NCI-H748 treated with DMSO at 0.1 percent for 48 hours (cell line): ENCODE measurements around the gene HMG20A.

Experiments
- DNase-seq: peaks from one replicate; lab custom pipeline; 2025; lab: John Stamatoyannopoulos, UW

HMG20A gene

DNA sequence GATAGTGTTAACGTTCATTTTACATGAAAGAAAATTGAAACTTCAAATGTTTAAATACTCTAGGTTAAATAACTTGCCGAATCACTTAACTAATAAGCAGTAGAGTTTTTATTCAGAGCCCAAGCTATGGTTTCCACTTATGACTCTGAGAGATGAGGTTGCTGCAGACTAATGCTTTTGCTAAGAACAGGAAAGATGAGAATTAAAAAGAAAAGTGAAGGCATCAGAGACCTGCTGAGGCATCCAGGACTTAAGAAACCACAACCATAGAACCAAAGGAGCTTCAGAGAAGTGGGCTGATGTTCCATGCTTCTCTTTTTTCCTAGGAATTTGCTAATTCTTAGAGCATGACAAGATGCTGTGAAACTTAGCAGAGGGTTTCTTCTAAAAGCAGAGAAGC is 9.5 kb downstream of the HMG20A start:
- no peak for DNase-seq

DNA sequence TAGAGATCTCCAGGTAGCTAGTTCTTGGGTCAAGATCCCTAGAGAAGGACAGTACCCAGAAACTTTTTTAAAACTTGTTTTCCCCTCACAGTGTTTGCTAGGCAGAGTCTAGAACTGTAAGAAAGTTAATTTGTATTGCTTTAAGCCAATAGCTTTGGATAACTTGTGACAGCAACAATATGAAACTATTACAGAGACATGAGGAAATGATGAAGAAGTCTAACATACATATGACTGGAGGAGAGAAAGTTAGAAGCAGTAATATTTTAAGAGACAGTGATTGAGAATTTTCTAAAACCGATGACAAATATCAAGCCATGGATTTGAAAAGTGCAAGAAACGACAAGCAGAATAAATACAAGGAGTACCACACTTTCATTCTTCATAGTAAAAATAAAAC is 10.0 kb downstream of the HMG20A start:
- no peak for DNase-seq

DNA sequence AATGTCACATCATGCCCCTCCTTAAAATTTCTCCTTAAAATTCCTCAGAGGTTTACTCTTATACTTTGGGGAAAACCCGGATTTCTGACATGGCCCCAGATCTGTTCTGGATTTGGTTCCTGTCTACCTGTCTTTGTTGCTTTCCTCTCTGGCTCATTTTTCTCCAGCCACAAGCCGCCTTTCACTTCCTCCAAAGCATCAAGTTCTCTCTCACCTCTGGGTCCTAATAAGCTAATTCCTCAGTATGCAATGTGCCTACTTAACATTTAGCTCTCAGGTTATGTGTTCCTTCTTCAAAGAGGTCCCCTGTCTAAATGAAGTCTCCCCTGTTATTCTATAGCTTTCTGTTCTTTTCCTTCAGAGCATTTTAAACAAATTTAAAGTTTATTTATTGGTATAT is 16.1 kb downstream of the HMG20A start:
- DNase-seq, result no peak

DNA sequence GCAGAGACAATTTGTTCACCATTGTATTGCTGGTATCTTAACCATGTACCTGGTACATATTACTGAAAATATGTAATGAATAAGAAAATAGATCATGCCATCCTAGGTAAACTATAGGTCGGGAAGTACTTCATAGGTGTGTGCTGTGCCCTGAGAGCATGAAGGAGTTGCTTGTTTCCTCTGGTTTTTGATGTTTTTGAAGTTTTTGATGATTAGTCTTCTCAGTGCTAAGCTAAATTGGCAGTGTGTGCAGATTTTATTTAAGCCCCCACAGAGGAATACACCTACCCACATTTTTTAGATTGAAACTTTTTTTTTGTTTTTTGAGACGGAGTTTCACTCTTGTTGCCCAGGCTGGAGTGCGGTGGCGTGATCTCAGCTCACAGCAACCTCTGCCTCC is 16.6 kb downstream of the HMG20A start:
- DNase-seq, result no peak

DNA sequence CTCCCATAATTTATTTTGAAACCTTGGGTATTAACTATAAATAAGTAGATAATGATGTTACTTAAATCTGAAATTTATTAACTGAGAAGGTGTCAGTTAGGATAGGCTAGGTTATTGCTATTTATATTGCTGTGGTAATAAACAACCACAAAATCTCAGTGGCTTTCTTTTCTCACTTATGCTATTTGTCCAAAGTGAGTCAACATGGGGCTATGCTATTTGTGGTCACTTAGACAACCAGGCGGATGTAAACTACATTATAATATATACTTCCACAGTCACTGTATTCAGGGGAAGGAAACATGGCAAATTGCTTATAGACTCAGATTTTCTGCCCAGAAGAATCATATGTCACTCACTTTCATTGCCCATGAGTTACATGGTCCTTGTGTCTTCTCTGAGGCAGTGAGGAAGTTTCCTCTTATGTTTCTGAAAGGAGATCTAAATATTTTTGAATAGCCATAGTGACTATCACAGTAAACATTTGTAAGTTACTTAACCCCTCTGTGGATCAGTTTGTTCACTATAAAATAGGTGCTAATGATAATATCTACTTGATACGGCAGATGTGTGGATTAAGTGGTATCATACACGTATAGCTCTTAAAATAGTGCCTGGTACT is 19.8 kb downstream of the HMG20A start:
- DNase-seq, result no peak

DNA sequence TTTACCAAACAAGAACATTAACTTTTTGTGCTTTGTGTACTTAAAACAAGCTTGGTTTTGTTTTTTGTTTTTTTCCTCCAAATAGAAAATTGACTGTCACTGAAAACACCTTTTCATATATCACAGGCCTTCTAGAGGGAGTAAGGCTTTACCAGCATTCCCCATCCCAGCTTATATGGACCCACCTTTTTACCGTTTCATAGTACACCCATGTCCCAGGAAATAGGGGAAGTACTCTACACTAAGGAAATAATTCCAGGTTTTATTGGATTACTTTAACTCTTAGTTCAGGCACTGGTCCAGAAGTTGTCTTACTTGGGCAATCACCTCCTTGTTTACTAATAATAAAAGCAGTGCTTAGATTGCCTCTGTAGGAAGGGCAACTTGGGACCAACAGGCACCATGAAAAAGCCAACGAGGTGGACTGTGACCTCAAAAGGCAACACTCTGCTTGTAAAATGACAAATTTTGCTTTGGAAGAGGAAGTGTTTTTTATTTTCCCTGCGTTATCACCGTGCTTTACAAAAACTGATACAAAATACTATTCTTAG is 26.2 kb downstream of the HMG20A start:
- no peak for DNase-seq

DNA sequence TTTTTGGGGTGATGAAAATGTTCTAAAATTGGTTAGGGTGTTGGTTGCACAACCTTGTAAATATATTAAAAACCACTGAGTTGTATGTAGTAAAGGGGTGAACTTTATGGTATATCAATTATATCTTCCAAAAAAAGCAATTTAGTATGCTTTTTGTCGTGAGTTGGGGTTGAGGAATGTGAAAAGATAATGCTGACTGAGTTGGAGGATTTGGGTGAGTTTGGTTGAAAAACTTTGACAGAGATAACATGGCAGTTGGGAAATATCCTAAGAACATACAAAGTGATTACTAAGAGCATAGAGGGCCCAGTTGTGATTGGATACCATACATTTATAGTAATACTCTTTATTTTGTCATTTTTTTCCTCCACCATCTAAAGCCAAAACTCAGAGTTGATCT is 33.6 kb downstream of the HMG20A start:
- DNase-seq, result no peak

DNA sequence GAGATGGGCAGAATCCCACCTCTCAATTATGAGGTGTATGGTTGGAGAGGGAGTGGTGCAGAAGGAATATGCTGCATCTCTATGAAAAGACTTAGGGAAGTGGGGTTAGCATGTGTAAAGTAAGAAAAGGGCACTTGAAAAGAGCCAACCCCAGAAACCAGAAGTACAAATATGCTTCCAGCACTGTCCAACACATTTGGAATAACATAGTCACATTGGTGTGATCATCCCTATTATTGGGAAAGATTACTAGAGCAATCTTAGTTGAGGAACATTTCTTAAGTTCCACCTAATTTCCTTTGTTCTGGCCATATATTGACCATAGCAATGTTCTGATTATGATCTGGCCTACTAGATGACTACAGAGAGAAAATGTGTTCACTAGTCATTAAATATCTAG is 34.3 kb downstream of the HMG20A start:
- DNase-seq, result no peak

DNA sequence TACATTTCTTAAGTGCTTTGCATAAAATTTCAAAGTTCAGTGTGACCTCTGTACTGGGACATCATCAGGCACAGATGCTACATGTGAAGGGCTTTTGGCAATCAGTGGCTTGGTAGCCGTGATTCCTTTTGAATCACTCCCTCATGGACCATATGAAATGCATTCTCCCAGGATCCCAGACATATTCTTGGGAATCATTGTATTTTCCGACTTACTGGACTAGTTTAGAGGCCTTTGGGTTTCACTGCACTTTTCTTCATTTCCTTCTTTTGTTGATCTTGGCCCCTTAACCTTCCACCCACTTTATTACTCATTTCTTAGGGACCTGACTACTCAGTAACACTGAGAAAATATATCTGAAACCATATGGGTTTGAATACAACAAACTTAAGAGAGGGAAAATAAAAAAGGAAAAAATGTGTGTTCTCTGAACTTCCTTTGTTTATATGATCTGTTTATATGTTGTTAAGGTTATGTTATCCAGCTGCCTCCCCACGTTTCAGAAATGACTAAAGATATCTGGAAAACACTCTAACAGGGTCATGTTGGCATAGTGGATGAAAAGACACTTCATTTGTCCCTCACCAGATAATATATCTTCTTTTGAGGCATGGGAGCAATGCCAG is 35.1 kb downstream of the HMG20A start:
- DNase-seq, result no peak

DNA sequence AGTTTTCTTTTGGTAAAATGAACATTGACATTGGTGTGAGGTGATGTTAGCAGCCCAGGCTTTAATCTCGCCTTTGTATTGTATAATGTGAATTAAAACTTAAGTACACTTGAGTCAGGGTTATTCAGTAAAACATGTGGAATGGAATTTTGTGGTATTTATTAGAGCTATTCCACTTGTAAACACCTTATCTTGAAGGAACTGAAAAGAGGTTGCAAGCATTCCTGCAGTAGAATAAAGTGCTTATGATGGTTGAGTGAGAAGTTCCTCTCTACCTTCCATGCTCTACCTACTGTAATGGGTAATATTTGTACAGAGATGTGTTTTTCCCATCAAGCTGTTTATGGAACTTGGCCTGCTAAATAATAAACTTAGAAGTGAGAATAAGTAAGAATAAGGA is 36.1 kb downstream of the HMG20A start:
- no peak for DNase-seq

DNA sequence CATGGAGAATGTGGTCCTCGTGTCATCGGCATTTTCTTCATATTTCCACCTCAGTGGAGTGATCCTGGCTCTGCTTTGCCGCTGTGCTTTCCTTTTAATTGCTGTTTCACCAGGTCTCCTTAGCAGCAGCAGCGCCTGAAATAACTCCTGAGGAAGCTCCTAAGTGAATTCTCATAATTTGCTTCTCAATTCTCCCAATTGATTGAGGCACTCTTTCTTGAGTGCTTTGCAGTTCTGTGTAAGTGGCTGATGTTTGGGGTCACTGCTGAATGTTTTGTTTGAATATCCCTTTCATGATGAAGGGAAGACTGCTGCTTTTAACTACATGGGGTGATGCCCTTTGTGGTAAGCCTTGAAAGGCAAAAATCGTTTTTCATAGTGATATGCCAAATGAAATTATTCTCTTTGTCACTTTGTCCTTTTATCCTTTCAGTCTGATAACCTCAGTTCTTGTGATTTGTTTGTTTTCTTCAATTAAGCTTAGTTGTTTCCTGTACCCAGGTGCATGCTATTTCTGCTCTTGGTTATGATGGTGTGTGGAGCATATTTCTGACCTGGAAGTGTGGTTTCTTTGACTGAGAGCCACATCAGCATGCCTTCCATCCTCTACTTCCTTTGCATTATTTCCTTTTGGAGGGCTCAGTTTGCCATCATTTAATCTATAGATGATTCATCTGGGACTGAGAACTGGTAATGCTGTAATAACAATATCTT is 36.7 kb downstream of the HMG20A start:
- DNase-seq, result no peak

DNA sequence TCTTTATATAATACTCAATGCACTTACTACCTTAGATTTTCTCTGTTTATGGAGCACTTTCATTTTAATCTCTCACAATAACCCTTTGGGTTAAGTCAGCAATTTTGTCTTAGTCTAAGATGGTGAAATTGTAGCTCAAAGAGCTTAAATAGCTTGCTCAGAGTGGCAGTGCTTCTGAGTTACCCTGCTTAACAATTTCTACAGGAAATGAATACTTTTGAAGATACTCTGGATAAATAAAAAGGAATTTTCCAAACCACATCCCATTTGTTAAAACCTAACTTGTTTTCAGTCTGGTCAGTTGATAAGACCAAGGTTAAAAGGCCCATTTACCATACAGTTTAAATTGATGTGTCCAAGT is 37.2 kb downstream of the HMG20A start:
- DNase-seq, result no peak

DNA sequence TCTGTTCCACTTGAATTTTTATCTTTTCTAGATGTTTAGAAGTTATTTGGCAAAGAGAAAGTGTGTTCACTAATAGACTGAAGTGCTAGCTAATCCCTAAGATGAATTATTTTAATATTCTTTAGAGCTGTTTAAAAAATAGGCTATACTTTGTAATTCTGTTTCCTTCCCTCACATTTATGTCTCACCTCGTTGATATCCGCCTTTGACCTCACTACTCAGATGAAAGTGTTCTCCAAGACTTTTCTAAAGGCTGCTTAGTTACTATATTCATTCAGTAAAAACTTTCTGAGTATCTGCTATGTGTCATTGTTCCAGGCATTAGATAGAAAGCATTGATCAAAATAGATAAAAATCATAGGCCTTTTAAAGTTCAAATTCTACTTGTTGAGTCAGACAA is 38.3 kb downstream of the HMG20A start:
- DNase-seq, result no peak

DNA sequence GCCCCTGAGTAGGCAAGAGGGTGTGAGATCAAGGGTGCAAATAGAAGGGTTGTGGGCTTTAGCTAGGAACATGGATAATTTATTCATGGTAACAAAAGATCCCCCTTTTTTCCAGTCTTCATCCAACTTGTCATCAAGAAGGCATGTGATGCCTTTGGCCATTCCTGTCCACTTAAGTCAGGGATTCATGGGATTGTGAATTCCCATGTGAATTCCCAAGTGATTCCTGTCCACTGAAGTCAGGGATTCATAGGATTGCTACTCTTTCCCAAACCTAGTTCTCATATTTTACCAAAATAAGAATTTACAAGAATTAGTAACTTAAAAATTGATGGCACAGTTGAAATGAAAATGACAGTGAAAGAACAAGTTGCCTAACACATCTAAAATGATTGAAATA is 40.8 kb downstream of the HMG20A start:
- no peak for DNase-seq

DNA sequence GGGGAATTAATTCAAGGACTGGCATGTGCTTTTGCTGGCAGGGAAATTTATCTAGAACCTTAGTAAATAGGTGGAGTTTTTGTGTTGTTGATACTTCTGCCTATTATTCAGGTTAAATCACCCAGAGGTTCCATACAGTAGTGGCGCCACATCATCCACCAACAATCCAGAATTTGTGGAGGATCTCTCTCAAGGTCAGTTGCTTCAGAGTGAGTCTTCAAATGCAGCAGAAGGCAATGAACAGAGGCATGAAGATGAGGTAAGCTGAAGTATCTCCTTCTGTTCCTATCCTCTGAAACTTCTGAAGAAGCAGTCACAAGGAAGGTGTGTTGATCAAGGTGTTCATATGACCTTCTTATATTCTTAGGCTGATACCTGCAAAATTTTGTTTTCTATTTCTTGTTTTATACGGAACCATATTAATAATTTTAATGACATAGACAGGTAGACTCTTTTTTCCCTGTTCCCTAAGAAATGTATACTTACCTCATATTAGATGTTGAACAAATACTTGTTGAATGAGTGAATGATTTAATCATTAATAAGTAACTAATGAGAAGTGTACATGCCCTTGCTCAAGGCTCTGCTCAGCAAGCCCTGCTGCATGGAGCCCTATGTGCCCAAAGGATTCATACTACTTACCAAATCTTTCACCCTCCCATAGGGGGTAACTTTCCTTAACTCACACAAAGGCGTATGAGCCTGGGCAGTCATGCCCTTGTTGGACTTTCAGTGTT is 43.6 kb downstream of the HMG20A start:
- no peak for DNase-seq

DNA sequence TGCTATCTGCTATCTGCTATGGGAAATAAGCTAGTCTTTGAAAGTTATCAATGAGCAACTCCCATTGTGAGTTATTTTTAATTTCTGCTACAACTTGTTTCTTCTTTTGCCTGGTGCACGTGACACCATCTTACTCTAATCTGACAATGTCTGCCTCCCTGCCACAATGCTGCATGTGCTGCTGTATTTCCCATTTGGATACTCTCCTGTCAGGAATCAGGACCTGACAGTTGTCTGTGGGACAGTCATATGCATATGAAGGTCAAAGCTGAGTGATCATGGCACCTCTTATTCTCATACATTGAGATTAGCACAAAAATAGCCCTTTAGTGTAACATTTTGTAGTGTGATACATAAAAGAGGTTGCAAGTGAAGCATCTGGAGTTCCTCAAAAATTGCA is 45.8 kb downstream of the HMG20A start:
- DNase-seq, result no peak

DNA sequence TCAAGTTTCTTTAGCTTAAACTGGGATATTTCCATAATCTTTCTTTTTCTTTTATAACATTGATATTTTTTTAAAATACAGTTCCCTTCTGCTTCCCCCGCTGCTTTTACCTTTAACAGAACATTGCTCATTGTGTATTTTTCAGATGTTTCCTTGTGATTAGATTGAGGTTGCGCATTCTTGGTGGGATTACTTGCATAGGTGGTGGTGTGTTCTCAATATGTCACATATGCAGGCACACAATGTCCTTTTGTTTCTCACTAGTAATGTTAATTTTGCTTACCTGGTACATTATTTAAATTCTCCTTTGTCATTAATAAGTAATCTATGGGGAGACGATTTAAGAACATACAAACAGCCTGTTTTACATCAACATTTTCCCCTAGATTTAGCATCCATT is 48.2 kb downstream of the HMG20A start:
- no peak for DNase-seq

DNA sequence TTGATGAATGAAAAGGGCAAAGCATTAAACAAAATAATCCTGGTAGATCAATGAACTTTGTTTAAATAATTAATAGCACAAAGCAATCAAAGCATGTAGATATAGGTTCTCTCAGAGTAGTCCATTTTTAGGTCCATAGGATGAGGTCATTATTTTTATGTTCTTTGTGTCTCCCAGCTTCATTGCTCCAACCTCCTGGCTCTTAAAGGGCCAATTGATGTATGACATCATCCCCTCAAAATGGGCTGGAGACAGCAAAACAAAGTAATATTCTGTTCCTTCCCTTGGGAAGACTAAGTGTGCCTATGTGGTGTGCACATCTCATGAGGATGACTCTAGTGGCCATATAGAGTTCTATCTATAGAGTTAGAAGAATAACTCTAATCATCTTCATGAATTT is 49.5 kb downstream of the HMG20A start:
- DNase-seq, result no peak

DNA sequence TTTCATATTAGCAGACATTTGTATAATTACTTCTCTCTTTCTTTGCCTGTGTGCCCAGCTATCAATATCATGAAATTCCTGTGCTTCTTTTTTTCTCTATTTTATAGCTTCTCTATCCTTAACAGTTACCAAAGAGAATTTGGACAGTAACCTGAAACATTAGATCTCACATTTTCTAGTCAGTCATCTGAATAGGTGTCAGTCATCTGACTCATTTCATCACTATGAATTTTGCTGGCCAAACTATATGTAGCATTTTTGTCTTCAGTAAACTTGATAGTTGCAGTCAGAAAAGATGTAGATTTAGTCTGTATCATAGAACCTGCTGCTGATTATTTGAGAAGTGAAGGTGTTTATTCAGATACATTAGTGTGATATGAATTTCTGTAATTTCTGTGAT is 52.6 kb downstream of the HMG20A start:
- DNase-seq, result no peak

DNA sequence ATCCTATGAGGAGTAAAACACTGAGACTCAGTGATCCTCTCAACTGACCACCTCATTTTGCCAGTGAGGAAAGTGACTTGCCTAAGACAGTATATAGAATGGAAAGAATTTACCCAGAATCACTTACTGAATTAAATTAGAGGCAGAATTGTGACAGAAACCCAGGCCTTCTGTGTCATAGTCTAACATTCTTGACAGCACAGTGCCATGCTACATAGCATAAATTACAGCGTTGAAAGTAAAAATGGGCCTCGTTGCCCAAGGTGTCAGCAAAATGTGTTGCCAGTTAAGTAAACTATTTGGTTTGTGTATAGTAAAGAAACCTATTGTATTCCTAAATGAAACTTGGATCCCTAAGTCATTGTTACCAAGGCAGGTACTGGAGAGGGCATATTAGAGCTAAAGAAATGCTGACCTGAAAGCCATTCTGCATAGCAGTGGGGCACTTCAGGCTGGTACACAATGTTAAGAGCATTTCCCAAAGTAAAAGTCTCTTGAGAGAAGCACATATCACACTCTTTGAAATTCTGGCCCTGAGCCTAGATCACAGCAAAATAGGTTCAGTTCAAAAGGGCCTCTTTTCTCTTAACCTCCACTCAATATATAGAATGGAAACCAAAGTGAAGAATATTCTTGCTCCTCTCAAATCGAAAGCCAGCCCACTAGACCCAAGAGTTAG is 53.8 kb downstream of the HMG20A start:
- DNase-seq, result no peak

DNA sequence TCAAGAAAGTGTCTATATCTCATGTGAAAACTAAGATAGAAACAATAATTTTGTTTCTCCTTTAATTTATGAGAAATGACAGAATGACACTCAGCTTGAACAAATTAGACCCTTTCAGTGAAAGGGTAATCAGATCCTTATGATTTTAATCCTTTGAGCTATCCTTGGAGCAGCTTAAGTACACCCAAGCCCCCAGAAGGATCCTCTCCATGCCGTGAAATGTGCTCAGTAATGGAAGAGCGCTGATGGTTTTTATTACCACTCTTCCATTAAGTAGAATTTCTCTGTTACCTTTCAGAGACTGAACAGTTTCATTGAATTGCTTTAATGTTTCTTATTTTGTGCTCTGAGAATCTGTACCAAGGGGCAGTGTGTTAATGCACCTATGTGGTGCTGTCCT is 54.3 kb downstream of the HMG20A start:
- no peak for DNase-seq

DNA sequence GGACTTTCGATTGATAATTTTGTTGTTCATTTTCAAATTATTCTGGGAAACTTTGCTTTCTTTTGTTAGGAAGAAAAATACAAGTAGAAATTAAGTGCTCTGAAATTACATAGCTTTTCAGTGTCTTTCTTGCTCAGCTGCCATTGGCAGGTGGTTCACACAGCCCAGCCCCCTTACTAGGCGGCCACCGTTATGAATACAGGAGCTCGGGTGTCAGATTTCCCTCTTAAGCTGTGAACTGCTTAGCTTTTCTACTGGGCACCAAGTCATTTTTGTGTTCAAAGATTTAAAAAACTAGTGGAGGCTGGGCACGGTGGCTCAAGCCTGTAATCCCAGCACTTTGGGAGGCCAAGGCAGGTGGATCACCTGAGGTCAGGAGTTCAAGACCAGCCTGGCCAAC is 55.2 kb downstream of the HMG20A start:
- DNase-seq, result no peak
